Breast epithelium (tissue), 3 donors: Measurements from ENCODE around the gene DDIT3.

Experiments
- POLR2A ChIP-seq: fragments of 450-650 bp; IDR thresholded peaks from one replicate; pipeline ENCODE4 v1.6.1; 2016; ENCODE audit warnings: antibody characterized with exemption, mild to moderate bottlenecking, moderate library complexity
- TF ChIP-seq, protein P1 (sequence below), 3 donors: fragments of 450-650 bp; IDR thresholded peaks; one replicate each; pipeline ENCODE4 v1.5.1; 2016 to 2017; ENCODE audit warnings: antibody characterized with exemption in 3 of 3, mild to moderate bottlenecking in 3 of 3, moderate library complexity in 3 of 3

DNA sequence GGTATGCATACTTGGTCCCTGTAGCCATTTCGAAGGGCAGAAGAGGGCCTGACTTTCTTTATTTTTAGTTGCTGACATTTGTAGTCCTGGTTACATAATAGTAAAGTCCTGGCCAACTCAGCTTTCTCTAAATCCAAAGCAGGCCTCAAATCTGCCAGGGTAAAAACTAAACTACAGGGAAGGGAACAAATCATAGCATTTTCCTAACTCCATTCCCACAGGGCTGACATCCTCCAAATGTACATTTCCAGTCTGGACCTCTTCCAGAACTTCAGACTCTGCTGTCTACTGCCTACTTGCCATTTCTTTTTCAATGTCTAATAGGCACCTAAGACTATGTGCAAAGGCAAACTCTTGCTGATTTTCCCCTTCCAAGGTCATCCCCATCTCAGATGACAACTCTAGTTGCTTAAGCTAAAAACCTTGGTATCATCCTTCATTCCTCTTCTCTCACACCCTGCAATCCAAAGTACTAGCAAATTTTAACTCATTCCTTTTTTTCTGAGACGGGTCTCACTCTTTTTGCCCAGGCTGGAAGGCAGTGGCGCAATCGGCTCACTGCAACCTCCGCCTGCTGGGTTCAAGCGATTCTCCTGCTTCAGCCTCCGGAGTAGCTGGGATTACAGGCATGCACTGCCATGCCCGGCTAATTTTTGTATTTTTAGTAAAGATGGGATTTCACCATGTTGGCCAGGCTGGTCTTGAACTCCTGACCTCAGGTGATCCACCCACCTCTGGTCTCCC lies 2.0 kb downstream of the DDIT3 start:
- TF ChIP-seq, protein P1, sequence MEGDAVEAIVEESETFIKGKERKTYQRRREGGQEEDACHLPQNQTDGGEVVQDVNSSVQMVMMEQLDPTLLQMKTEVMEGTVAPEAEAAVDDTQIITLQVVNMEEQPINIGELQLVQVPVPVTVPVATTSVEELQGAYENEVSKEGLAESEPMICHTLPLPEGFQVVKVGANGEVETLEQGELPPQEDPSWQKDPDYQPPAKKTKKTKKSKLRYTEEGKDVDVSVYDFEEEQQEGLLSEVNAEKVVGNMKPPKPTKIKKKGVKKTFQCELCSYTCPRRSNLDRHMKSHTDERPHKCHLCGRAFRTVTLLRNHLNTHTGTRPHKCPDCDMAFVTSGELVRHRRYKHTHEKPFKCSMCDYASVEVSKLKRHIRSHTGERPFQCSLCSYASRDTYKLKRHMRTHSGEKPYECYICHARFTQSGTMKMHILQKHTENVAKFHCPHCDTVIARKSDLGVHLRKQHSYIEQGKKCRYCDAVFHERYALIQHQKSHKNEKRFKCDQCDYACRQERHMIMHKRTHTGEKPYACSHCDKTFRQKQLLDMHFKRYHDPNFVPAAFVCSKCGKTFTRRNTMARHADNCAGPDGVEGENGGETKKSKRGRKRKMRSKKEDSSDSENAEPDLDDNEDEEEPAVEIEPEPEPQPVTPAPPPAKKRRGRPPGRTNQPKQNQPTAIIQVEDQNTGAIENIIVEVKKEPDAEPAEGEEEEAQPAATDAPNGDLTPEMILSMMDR (IDR thresholded peaks at IDR 0.05): no peak
- TF ChIP-seq POLR2A: no peak
